Smooth muscle cell (in vitro differentiated cells): ENCODE results near the gene OSTF1. TPM values are rescaled to one million over a fixed set of nuclear protein-coding genes. Genes with fewer than 3 reads are reported as not detected.
A peak's percentile ranks its signal among the peaks of the same experiment; 100 is the strongest.

Source experiments
- DNase-seq: peaks from one replicate; lab custom pipeline; 2025; ENCODE audit not compliant: unreplicated experiment; lab: John Stamatoyannopoulos, UW
- H2AFZ ChIP-seq: fragments of 200-600 bp; sonication (generic); 2 replicates; pipeline ENCODE4 v1.6.0; 2016; ENCODE audit warnings: antibody characterized with exemption, low read depth, mild to moderate bottlenecking
- H3F3A ChIP-seq: fragments of 200-600 bp; sonication (generic); 2 replicates; pipeline ENCODE4 v1.6.0; 2017; ENCODE audit warnings: antibody characterized with exemption, low read depth
- H3K27ac ChIP-seq: fragments of 200-600 bp; sonication (generic); 2 replicates; pipeline ENCODE4 v1.5.1; 2016; ENCODE audit warnings: low read depth, mild to moderate bottlenecking
- H3K27me3 ChIP-seq: fragments of 200-600 bp; sonication (generic); 2 replicates; pipeline ENCODE4 v1.6.1; 2016; ENCODE audit warnings: low read depth, mild to moderate bottlenecking
- H3K36me3 ChIP-seq: fragments of 200-600 bp; sonication (generic); 2 replicates; pipeline ENCODE4 v1.5.1; 2016; ENCODE audit warnings: low read depth
- H3K4me1 ChIP-seq: fragments of 200-600 bp; sonication (generic); 2 replicates; pipeline ENCODE4 v1.5.1; 2016; ENCODE audit warnings: low read depth
- H3K4me2 ChIP-seq: fragments of 200-600 bp; sonication (generic); 2 replicates; pipeline ENCODE4 v1.6.0; 2016; ENCODE audit warnings: mild to moderate bottlenecking
- H3K4me3 ChIP-seq: fragments of 200-600 bp; sonication (generic); 2 replicates; pipeline ENCODE4 v1.5.1; 2016; ENCODE audit warnings: mild to moderate bottlenecking
- H3K79me2 ChIP-seq: fragments of 200-600 bp; sonication (generic); 2 replicates; pipeline ENCODE4 v1.6.0; 2016; ENCODE audit warnings: low read depth, mild to moderate bottlenecking
- H3K9ac ChIP-seq: fragments of 200-600 bp; sonication (generic); 2 replicates; pipeline ENCODE4 v1.6.0; 2016; ENCODE audit warnings: low read depth
- H3K9me3 ChIP-seq: fragments of 200-600 bp; sonication (generic); replicated peaks from 2 replicates; pipeline ENCODE4 v1.5.1; 2016; ENCODE audit warnings: low read depth
- H4K20me1 ChIP-seq: fragments of 200-600 bp; sonication (generic); 2 replicates; pipeline ENCODE4 v1.6.0; 2016; ENCODE audit warnings: low read depth
- CTCF ChIP-seq: fragments of 200-600 bp; sonication (generic); IDR thresholded peaks from 2 replicates; pipeline ENCODE4 v1.5.1; 2017; ENCODE audit warnings: borderline replicate concordance, mild to moderate bottlenecking, antibody characterized with exemption; ENCODE audit not compliant: insufficient read depth, poor library complexity, severe bottlenecking
- WGBS: methylation state at CpG from one replicate; pipeline ENCODE4 v1.1.7; 2016; ENCODE audit warnings: low lambda C conversion rate; 5-methylcytosine and 5-hydroxymethylcytosine counted together
- polyA plus RNA-seq: library from polyadenylated mRNA; unstranded; fragments of >200 nt; fragmentation: Nextera tagmentation; extraction: Ambion mirVana; gene quantifications from 2 replicates; pipeline ENCODE4 v1.2.1, GENCODE V29; 2016
- total RNA-seq: library from RNA; depleted of rRNA; stranded (reverse); fragments of >200 nt; gene quantifications from 2 replicates; pipeline ENCODE4 v1.2.3, GENCODE V29; 2014

The OSTF1 gene
- total and polyA plus RNA-seq, 2 experiments from 2014 or later: 40.6 to 44.5 TPM

DNA sequence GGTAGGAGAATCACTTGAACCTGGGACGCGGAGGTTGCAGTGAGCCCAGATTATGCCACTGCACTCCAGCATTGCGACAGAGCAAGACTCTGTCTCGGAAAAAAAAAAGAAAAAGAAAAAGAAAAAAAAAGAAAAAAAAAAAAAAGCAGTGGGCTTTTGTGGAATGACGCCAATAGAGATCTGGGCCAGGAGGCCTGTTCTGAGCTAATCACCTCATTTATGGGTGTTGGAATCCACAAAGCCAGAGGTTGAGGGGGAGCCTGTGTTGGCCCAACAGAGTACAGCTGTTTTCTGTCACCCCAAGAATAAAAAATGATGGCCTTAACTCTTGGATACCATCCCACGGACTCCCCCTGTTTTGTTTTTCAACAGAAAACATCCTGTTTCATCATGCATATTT is 18.5 kb downstream of the OSTF1 start:
- Histone ChIP-seq H3K9ac (no peak overlapping the region), H3K9me3 (no peaks in the 10 kb centered on the region), H3K79me2 (peaks cover 39% of the 10 kb centered on the region), H3K27ac (no peak overlapping the region), H3K4me2 (no peak overlapping the region), H3K4me1 (peaks cover 3% of the 10 kb centered on the region), H3K27me3 (no peaks in the 10 kb centered on the region), H2AFZ (no peak overlapping the region), H3K36me3 (no peaks in the 10 kb centered on the region), H3K4me3 (no peak overlapping the region), H3F3A (no peaks in the 10 kb centered on the region), H4K20me1 (peaks cover 48% of the 10 kb centered on the region)
- no peak for DNase-seq
- TF ChIP-seq CTCF: no peak
- 80% methylated on average over 6 of the region's 6 CpGs for WGBS

- H3K27me3 ChIP-seq: no peaks in the 10 kb centered on the region
- H3K4me2 ChIP-seq: peak overlapping the region; percentile 33
- H3F3A ChIP-seq: no peaks in the 10 kb centered on the region
- H4K20me1 ChIP-seq: peaks cover 57% of the 10 kb centered on the region
- peaks cover 36% of the 10 kb centered on the region for H3K79me2 ChIP-seq
- H3K9ac ChIP-seq: no peak overlapping the region
- H3K4me3 ChIP-seq: no peak overlapping the region
- H3K4me1 ChIP-seq: peaks cover 3% of the 10 kb centered on the region
- no peaks in the 10 kb centered on the region for H3K9me3 ChIP-seq
- no peak for DNase-seq
- TF ChIP-seq CTCF: no peak
- peak overlapping the region; percentile 58 for H3K27ac ChIP-seq
- no peaks in the 10 kb centered on the region for H3K36me3 ChIP-seq
- 40% methylated on average over 4 of the region's 4 CpGs for WGBS
- no peak overlapping the region for H2AFZ ChIP-seq
Measured at GRCh38 chr9:75108571-75108970, 20.3 kb downstream of the OSTF1 start.

- no peak overlapping the region for H3K9ac ChIP-seq
- no peaks in the 10 kb centered on the region for H3K9me3 ChIP-seq
- H2AFZ ChIP-seq: no peak overlapping the region
- peaks cover 57% of the 10 kb centered on the region for H4K20me1 ChIP-seq
- no peak overlapping the region for H3K4me2 ChIP-seq
- 89% methylated on average over 7 of the region's 7 CpGs for WGBS
- H3K4me1 ChIP-seq: peaks cover 3% of the 10 kb centered on the region
- H3K36me3 ChIP-seq: no peaks in the 10 kb centered on the region
- H3K27me3 ChIP-seq: no peaks in the 10 kb centered on the region
- peak overlapping the region; percentile 58 for H3K27ac ChIP-seq
- peaks cover 36% of the 10 kb centered on the region for H3K79me2 ChIP-seq
- H3K4me3 ChIP-seq: no peak overlapping the region
- TF ChIP-seq CTCF: no peak
- DNase-seq: no peak
- no peaks in the 10 kb centered on the region for H3F3A ChIP-seq
Measured at GRCh38 chr9:75109210-75109839, 21.0 kb downstream of the OSTF1 start.

- DNase-seq: no peak
- no peak for TF ChIP-seq CTCF
- H3K79me2 ChIP-seq: peaks cover 47% of the 10 kb centered on the region
Measured at GRCh38 chr9:75111019-75111622, 22.8 kb downstream of the OSTF1 start.

More at GRCh38 chr9:75111019-75111622, 22.8 kb downstream of the OSTF1 start:
- peaks cover 66% of the 10 kb centered on the region for H4K20me1 ChIP-seq
- no peaks in the 10 kb centered on the region for H3F3A ChIP-seq
- H3K4me2 ChIP-seq: no peak overlapping the region
- H3K36me3 ChIP-seq: no peaks in the 10 kb centered on the region
- no peaks in the 10 kb centered on the region for H3K27me3 ChIP-seq
- no peak overlapping the region for H3K4me3 ChIP-seq
- no peak overlapping the region for H2AFZ ChIP-seq
- H3K27ac ChIP-seq: peak overlapping the region; percentile 19
- no peaks in the 10 kb centered on the region for H3K4me1 ChIP-seq
- H3K9ac ChIP-seq: no peak overlapping the region
- WGBS: 85% methylated on average over 5 of the region's 5 CpGs
- H3K9me3 ChIP-seq: no peaks in the 10 kb centered on the region
